Activated naive CD4-positive, alpha-beta T cell treated with Interleukin-2 at 50 U/mL for 16 hours (primary cell): ENCODE results near the gene WEE2.
"Not testable (repeated sequence)": the region's sequence is repeated elsewhere in the genome, so short reads cannot be mapped to it uniquely, and the experiment has no call there.

Source experiments
- DNase-seq: peaks from one replicate; pipeline ENCODE4 v3.0.0-alpha.2; 2020

WEE2 gene

DNA sequence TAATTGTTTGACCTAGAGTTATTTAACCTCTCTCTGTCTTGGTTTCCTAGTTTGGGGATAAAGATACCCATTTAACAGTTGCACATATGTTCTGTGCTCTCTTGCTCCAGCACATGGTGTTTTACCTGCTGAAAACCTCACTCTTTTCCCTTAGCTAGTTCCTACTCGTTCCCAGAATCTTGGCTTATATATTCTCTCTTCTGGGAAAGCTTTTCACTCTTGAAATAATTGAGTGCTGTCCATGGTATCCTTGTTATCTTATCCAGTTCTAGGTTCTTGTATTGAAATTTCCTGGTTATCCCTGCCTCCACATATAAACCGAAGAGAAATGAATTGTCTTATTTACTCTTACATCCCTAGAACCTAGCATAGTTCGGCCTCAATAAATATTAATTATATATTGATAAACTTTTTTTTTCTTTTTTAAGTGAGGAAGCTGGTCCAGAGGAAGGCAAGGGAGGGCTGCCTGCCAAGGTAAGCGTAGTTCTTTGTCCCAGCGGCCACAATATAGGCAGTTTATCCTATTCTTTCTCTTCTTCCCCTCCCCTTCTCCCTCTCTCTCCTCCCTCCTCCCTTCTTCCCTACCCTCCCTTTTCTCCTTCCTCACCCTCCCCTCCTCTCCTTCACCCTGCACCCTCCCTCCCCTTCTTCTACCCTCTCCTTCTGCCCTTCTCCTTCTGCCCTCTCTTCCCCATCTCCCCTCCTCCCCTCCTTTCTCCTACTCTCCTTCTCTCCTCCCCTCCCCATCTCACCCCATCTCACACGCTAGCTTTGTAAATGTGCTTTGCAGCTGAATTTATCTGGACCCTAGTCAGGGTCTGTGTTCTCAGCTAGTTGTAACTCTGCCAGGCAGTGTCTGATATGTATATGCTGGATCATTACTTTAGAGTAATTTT, 7.9 kb downstream of the WEE2 start:
- DNase-seq, result no peak

- DNase-seq, result no peak
These were observed 9.3 kb downstream of the WEE2 start for GRCh38 chr7:141717450-141717849.

GRCh38 chr7:141722529-141722928, 14.4 kb downstream of the WEE2 start:
- no peak for DNase-seq

DNA sequence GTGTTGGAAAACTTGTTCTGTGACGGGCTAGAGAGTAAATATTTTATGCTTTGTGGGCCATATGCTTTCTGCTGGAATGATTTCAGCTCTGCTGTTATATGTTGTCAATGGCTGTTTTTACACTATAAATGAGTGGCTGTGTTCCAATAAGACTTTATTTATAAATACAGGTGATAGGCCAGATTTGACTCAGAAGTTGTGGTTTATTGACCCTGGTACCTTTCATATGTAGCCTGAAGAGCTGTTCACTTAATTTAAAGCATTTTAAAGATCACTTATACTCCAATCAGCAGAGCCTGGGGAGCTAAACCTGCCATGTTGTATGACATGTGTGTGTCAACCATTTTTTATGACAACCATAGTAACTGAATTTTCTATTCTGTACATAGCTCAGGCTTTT, 20.9 kb downstream of the WEE2 start:
- DNase-seq, result no peak

- no peak for DNase-seq
These were observed 23.5 kb downstream of the WEE2 start for GRCh38 chr7:141731476-141732149.

- peak; percentile 9 for DNase-seq
These were observed 29.1 kb downstream of the WEE2 start for GRCh38 chr7:141737118-141737835.

- DNase-seq, result peak; percentile 93
These were observed 29.9 kb downstream of the WEE2 start, which contains the start of gene SSBP1 for GRCh38 chr7:141737836-141738591. SSBP1 (plus strand) TSS chr7:141738358; CDS start chr7:141739167, 809 bp downstream.

DNA sequence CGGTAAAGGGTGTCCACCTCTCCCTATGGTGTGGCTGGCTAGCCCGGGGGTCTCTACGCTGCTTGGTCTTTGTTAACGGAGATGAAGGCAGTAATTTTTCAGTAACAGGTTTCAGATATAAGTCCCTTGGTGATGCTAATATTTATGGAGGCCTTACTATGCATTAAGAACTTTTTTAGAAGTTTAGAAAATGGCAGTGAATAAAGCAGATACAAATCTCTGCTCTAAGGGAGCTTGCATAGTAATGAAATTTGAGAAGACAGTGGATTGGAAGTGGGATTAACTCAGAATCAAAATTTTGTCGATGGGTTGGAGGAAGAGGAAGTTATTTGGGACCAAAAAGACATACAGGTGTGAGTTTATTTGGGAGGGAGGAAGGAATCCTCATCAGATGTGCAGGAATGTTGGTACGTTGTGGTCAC, 30.4 kb downstream of the WEE2 start:
- no peak for DNase-seq

- no peak for DNase-seq
These were observed 31.1 kb downstream of the WEE2 start for GRCh38 chr7:141739250-141739649.

DNA sequence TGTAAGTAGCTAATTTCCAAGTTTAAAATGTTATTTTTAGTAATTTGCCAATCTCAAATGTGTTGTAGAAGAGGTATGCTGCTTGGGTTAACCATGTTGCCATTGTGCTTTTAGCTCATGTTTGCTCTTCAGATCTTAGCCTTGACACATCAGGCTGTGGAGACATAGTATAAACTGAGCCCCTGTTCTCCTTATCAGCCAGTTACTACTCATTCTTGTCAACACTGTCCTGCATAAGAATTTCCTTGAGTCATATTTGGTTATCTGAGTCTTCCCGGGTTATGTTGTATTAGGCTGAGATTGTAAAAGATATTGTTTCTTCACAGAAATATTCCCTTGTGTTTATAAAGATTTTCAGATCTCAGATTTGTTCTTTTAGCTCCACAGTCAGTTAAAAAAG, 34.1 kb downstream of the WEE2 start:
- DNase-seq, result no peak

DNA sequence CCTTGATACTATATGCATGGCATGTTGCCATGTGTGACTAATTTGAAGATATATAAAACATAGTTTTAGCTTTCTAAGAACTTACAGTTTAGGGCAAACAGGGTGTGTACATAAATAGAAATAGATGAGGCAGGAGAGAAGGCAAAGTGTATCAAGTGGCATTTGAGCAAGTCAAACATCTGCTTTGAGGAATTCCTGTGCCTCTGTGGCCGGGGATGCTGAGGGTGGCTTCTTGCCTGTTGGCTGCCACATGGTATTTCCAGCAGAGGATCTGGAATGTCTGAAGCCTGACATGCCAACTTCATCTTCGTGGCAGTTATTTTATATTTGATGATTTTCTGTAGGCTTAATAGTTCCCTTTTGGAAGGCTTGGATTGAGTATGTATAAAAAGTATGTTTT, 36.0 kb downstream of the WEE2 start:
- DNase-seq, result no peak

- DNase-seq, result no peak
These were observed 40.2 kb downstream of the WEE2 start for GRCh38 chr7:141748396-141748795.

- not testable (repeated sequence) for DNase-seq
These were observed 43.8 kb downstream of the WEE2 start for GRCh38 chr7:141751904-141752303.

DNA sequence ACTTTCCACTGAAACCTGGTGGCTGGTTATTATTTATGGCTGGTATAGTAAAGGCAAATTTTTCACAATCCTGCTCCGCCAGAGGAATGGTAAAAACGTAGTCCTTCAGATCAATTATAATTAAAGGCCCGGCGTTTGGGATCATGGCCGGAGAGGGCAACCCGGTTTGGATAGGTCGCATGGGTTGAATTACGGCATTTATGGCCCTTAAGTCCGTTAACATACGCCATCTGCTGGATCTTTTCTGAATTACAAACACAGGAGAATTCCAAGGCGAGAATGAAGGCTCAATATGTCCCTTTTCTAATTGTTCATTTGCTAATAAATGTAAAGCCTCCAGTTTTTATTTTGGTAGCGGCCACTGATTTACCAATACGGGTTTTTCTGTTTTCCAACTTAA, 44.5 kb downstream of the WEE2 start:
- no peak for DNase-seq

DNA sequence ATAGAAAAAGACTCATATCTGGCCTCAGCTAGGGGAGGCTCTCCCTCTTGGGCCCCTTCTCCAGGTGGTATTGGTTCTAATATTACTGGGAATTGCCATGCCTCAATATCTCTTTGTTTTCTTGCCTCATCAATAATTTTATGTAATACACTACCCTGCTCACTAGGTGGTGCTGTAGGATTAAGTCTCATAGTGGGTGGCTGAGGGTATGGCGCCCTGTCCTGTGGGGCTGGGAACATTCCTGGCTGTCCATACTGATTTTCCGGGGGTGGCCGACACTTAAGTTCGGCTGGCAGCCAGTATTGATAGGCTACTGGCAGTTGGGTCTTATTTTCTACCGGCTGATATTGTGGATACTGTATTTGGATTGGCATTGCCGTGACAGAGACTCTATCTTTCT, 46.8 kb downstream of the WEE2 start:
- DNase-seq, result no peak

GRCh38 chr7:141763797-141764196, 55.6 kb downstream of the WEE2 start, which contains the start of gene TAS2R3:
TAS2R3 (plus strand) TSS chr7:141764097; CDS start chr7:141764159, 62 bp downstream.
- no peak for DNase-seq

GRCh38 chr7:141770083-141770583, 62.0 kb downstream of the WEE2 start:
- DNase-seq, result not testable (repeated sequence)

DNA sequence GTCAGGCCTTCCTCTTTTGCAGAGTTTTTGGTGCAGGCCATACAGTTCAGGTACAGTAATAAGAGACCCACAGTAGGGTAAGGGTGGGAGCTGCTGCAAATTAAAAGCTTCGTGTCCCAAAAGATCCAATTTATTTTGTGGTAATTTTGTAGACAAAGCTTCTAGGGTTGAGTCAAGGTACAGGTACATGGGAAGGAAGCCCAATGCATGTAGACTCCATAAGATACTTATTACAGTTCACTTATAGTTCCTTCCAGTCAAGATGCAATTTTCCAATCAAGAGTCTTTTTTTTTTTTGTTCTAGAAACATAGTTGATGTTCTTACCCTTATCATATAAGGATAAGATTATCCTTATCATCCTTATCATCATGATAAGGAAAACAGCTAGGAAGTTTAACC, 68.2 kb downstream of the WEE2 start, which contains the start of gene TAS2R4:
Gene TAS2R4 (plus strand): TSS at position 301 of the 400 bp plus-strand sequence. CDS start 1,815 bp downstream, outside the sequence.
- DNase-seq, result no peak
